Stomach (tissue), 9 donors: ENCODE results near the gene FANCC. TPM values are rescaled to one million over a fixed set of nuclear protein-coding genes. Genes with fewer than 3 reads are reported as not detected.

Source experiments
- DNase-seq, 2 donors: peaks; one replicate each; pipeline versions ENCODE4 v3.0.0 to v3.0.0-alpha.2; 2013 to 2019
- H3K27ac ChIP-seq, 5 donors: fragments of 200-600 bp in 4 of 5; sonication (generic) in 4 of 5; one replicate each; pipeline ENCODE4 v1.5.1; 2013 to 2019; ENCODE audit warnings: mild to moderate bottlenecking in 1 of 5, moderate library complexity in 1 of 5
- H3K27me3 ChIP-seq, 3 donors: fragments of 200-600 bp; sonication (generic); one replicate each; pipeline ENCODE4 v1.5.1; 2017 to 2019; ENCODE audit warnings: mixed run types in 1 of 3
- H3K36me3 ChIP-seq, 4 donors: fragments of 200-600 bp; sonication (generic); 1 replicate in 3 of 4; 2 replicates in 1 of 4; pipeline ENCODE4 v1.5.1; 2016 to 2019
- H3K4me1 ChIP-seq, 4 donors: fragments of 200-600 bp; sonication (generic); one replicate each; pipeline ENCODE4 v1.5.1; 2016 to 2019
- H3K4me3 ChIP-seq, 4 donors: fragments of 200-600 bp; sonication (generic) in 3 of 4; one replicate each; pipeline ENCODE4 v1.5.1; 2016 to 2019; ENCODE audit warnings: mild to moderate bottlenecking in 1 of 4
- H3K9me3 ChIP-seq, 4 donors: fragments of 200-600 bp; sonication (generic); one replicate each; pipeline ENCODE4 v1.5.1; 2016 to 2019
- EP300 ChIP-seq: sonication (generic); formaldehyde crosslinking; IDR thresholded peaks from one replicate; pipeline ENCODE4 v1.6.1; 2017; ENCODE audit warnings: antibody characterized with exemption
- POLR2A ChIP-seq, 4 donors: fragments of 450-650 bp; IDR thresholded peaks; one replicate each; pipeline ENCODE4 v1.6.1; 2016; ENCODE audit warnings: antibody characterized with exemption in 4 of 4, control low read depth in 2 of 4, mild to moderate bottlenecking in 1 of 4, moderate library complexity in 1 of 4
- POLR2AphosphoS5 ChIP-seq, 3 donors: sonication (generic); formaldehyde crosslinking; IDR thresholded peaks; one replicate each; pipeline ENCODE4 v1.6.1; 2016; ENCODE audit warnings: antibody characterized with exemption in 3 of 3
- WGBS, 5 donors: extraction: QIAGEN DNeasy Blood & Tissue Kit in 3 of 5; methylation state at CpG; one replicate each; pipeline versions ENCODE4 v1.1.5 to v1.1.7; 2013 to 2018; 5-methylcytosine and 5-hydroxymethylcytosine counted together
- intact Hi-C: fragments of 100-400 bp; cut with DNase I; formaldehyde crosslinking; loops from one replicate; pipeline ENCODE4 v1.15.1; 2023; ENCODE audit warnings: low total_unique reads
- polyA plus RNA-seq, 3 donors: library from polyadenylated mRNA; stranded (reverse); fragments of 200-250 nt; gene quantifications; one replicate each; pipeline ENCODE4 v1.2.3, GENCODE V29; 2013
- total RNA-seq, 5 donors: library from RNA; depleted of rRNA; stranded (reverse); fragments of >200 nt; gene quantifications; one replicate each; pipeline versions ENCODE4 v1.1.0 to v1.2.3, GENCODE V29; 2014 to 2016
- TF ChIP-seq, protein P1 (sequence below), 7 experiments: fragments of 450-650 bp in 4 of 7; fragments of 200-600 bp in 3 of 7; sonication (generic) in 3 of 7; IDR thresholded peaks; one replicate each; pipeline ENCODE4 v1.5.1; 2016 to 2019; ENCODE audit warnings: antibody characterized with exemption in 7 of 7, control low read depth in 2 of 7, mild to moderate bottlenecking in 1 of 7
- donor health status: healthy with polysubstance abuse.
- donor health status: Bipolar disorder and iron deficiency.
- donor health status: healthy.

Gene FANCC
- total and polyA plus RNA-seq, 8 donors, result 3.1 to 24.5 (median 7.1) TPM

DNA sequence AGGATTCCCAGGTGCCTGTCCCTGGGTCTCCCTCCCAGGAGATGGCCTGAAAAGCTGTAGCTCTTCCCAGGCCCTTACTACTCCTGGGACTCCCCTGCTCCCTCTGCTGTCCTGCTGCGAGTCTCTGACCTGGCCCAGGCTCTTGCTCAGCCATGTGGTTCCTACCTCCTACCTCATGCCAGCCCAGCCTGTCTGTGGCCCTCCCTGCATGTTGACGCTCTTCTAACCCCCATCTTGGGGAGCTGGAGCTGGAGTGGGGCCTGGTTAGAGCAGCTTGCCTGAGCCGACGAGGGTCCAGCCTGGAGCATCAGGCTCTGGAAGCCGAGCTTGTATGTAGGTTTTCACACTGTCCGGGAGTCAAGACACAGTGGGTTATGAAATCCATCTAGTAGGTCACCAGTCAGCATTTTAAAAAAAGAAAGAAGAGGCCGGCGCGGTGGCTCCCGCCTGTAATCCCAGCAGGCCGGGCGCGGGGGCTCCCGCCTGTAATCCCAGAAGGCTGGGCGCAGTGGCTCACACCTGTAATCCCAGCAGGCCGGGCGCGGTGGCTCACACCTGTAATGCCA lies 244.4 kb downstream of the FANCC start:
- no peak for TF ChIP-seq EP300
- TF ChIP-seq, protein P1, sequence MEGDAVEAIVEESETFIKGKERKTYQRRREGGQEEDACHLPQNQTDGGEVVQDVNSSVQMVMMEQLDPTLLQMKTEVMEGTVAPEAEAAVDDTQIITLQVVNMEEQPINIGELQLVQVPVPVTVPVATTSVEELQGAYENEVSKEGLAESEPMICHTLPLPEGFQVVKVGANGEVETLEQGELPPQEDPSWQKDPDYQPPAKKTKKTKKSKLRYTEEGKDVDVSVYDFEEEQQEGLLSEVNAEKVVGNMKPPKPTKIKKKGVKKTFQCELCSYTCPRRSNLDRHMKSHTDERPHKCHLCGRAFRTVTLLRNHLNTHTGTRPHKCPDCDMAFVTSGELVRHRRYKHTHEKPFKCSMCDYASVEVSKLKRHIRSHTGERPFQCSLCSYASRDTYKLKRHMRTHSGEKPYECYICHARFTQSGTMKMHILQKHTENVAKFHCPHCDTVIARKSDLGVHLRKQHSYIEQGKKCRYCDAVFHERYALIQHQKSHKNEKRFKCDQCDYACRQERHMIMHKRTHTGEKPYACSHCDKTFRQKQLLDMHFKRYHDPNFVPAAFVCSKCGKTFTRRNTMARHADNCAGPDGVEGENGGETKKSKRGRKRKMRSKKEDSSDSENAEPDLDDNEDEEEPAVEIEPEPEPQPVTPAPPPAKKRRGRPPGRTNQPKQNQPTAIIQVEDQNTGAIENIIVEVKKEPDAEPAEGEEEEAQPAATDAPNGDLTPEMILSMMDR (IDR thresholded peaks at IDR 0.05), result peak in 1 of 7 experiments; percentile 22
- peaks cover 71 to 100% (median 92%) of the 10 kb centered on the region in 4 donors for H3K4me1 ChIP-seq
- H3K9me3 ChIP-seq, result no peaks in the 10 kb centered on the region
- DNase-seq, result peak in 1 of 2 donors; percentile 29
- WGBS, 5 donors, result 80 to 92% (median 87%) methylated on average over 18 of the region's 18 CpGs
- H3K36me3 ChIP-seq, result peaks cover 0 to 53% (median 19%) of the 10 kb centered on the region in 4 donors
- intact Hi-C loops, result no loop called here
- peak overlapping the region; percentile 0 to 91 (median 81) for H3K27ac ChIP-seq
- no peak overlapping the region for H3K4me3 ChIP-seq
- H3K27me3 ChIP-seq, result no peaks in the 10 kb centered on the region

DNA sequence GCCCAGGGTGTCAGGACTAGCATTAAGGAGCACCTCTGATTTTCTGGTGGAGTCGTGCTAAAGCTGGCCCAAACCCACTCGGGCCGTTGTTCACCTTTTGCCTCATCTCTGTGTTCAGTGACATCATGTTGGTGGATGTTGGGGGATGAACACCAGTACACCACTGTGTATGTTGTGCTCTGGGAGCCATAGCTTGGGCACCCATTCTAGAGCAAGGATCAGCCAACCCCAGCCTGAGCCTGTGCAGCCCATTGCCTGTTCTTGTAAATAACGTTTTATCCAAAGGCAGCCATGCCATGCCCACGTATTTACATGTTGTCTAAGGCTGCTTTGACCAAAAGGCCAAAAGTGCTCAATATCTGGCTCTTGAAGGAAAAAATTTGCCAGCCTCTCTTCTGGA lies 245.6 kb downstream of the FANCC start:
- WGBS, 5 donors, result 68 to 78% (median 72%) methylated on average over 5 of the region's 5 CpGs
- Histone ChIP-seq H3K4me1 (peaks cover 59 to 100% (median 90%) of the 10 kb centered on the region in 4 donors), H3K4me3 (no peak overlapping the region), H3K36me3 (peaks cover 0 to 60% (median 23%) of the 10 kb centered on the region in 4 donors), H3K9me3 (no peaks in the 10 kb centered on the region), H3K27ac (peak overlapping the region in 4 of 5 donors; percentile 7 to 91 (median 82)), H3K27me3 (no peaks in the 10 kb centered on the region)
- no peak for DNase-seq
- TF ChIP-seq POLR2A (IDR thresholded peaks at IDR 0.05) (no peak), EP300 (no peak), POLR2AphosphoS5 (IDR thresholded peaks at IDR 0.05) (no peak)
- TF ChIP-seq, protein P1 (IDR thresholded peaks at IDR 0.05), result no peak
- intact Hi-C loops, result no loop called here

DNA sequence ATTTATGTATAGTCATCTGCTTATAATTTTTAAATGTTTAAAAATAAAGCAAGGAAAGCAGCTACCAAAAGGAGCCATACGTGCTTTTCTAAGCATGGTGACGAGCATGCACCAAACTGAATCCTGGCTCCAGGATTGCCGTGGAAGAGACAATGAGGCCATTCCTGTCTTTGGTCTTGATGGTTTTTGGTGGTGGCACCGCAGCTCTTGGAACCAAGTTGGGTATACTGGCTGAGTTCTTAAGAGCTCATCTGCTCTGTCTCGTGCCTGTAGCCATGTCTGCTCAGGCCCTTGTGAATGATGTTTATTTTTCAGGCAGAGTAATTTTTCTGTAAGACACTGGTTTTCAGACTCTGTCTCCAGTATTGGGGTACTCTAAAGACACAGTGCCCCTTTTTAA lies 246.1 kb downstream of the FANCC start:
- no peaks in the 10 kb centered on the region for H3K27me3 ChIP-seq
- H3K9me3 ChIP-seq, result no peaks in the 10 kb centered on the region
- no peak for DNase-seq
- 74 to 93% (median 88%) methylated on average over 5 of the region's 5 CpGs for WGBS, 5 donors
- intact Hi-C loops, result no loop called here
- no peak overlapping the region for H3K4me3 ChIP-seq
- peaks cover 0 to 65% (median 23%) of the 10 kb centered on the region in 4 donors for H3K36me3 ChIP-seq
- TF ChIP-seq EP300, result no peak
- TF ChIP-seq, protein P1 (IDR thresholded peaks at IDR 0.05), result no peak
- no peak for TF ChIP-seq POLR2A (IDR thresholded peaks at IDR 0.05)
- no peak for TF ChIP-seq POLR2AphosphoS5 (IDR thresholded peaks at IDR 0.05)
- H3K4me1 ChIP-seq, result peaks cover 56 to 100% (median 89%) of the 10 kb centered on the region in 4 donors
- H3K27ac ChIP-seq, result peak overlapping the region in 3 of 5 donors; percentile 81 to 91 (median 82)

DNA sequence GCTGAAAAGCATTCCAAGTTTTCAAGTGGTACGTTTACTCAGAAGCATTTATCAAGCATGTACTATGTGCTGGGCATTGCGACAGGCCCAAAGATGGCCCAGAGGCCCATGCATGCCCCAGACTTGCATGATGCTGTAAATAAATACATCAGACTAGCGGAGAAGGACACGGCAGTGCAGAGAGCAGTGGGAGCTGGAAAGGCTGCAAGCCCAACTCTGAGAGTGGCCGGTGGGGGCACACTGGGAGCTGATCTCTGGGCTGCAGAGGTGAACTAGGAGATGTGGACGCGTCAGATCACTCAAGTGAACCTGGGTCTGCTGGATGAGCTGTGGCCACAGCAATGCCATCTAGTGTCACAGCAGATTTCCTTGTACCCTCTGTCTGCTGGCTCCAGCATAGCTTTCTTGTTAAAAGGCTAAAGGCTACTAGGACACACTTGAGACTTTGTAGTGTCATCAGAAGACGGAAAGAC lies 246.9 kb downstream of the FANCC start:
- Histone ChIP-seq H3K9me3 (no peaks in the 10 kb centered on the region), H3K4me3 (no peak overlapping the region), H3K36me3 (peaks cover 0 to 69% (median 23%) of the 10 kb centered on the region in 4 donors), H3K27me3 (no peaks in the 10 kb centered on the region), H3K4me1 (peaks cover 56 to 100% (median 88%) of the 10 kb centered on the region in 4 donors), H3K27ac (peak overlapping the region in 3 of 5 donors; percentile 81 to 91 (median 86))
- peak in 1 of 2 donors; percentile 10 for DNase-seq
- 50 to 69% (median 64%) methylated on average over 8 of the region's 8 CpGs for WGBS, 5 donors
- TF ChIP-seq POLR2AphosphoS5 (IDR thresholded peaks at IDR 0.05) (peak in 2 of 3 donors; percentile 7 to 18), EP300 (no peak)
- intact Hi-C loops, result no loop called here

DNA sequence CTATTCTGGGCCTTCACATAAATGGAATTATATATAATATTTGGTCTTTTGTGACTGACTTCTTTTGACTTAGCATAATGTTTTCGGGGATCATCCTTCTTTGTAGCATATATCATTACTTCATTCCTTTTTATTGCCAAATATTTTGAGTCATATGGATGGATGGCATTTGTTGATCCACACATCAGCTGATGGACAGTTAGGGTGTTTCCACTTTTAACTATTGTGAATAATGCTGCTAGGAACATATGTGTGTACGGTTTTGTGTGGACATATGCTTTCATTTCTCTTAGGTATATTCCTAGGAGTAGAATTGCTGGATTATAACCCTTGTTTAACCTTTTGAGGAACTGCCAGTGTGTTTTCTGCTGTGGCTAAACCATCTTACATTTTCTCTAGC lies 249.6 kb downstream of the FANCC start:
- peaks cover 8 to 71% (median 31%) of the 10 kb centered on the region in 4 donors for H3K36me3 ChIP-seq
- no peaks in the 10 kb centered on the region for H3K27me3 ChIP-seq
- H3K9me3 ChIP-seq, result no peaks in the 10 kb centered on the region
- peak overlapping the region in 4 of 5 donors; percentile 68 to 91 (median 86) for H3K27ac ChIP-seq
- TF ChIP-seq POLR2AphosphoS5 (IDR thresholded peaks at IDR 0.05), result no peak
- TF ChIP-seq EP300, result no peak
- WGBS, 5 donors, result 40 to 68% (median 47%) methylated on average over 2 of the region's 2 CpGs
- H3K4me1 ChIP-seq, result peaks cover 56 to 100% (median 93%) of the 10 kb centered on the region in 4 donors
- no peak overlapping the region for H3K4me3 ChIP-seq
- intact Hi-C loops, result no loop called here
- no peak for DNase-seq
